Measurements from ENCODE around the gene LRRC4C.

LRRC4C gene

GRCh38 chr11:40287916-40288803 lies 1171.3 kb downstream of the LRRC4C start:
- Histone ChIP-seq H3K4me3 (ENCODE audit: severe bottlenecking) (no peak overlapping the region), H3K27me3 (ENCODE audit: insufficient read depth, poor library complexity, severe bottlenecking) (peaks cover 58% of the 10 kb centered on the region), H3K36me3 (ENCODE audit: low read depth) (no peaks in the 10 kb centered on the region), H3K9me3 (ENCODE audit: severe bottlenecking) (no peaks in the 10 kb centered on the region), H3K27ac (ENCODE audit: poor library complexity, severe bottlenecking) (no peak overlapping the region), H3K4me1 (ENCODE audit: insufficient read depth, poor library complexity, severe bottlenecking) (no peaks in the 10 kb centered on the region)
- ATAC-seq (ENCODE audit: low read depth) (no peak), DNase-seq (ENCODE audit: low spot score) (no peak)
- TF ChIP-seq CTCF (IDR thresholded peaks at IDR 0.05; ENCODE audit: poor library complexity, severe bottlenecking), result no peak

- Histone ChIP-seq H3K27me3 (ENCODE audit: insufficient read depth, poor library complexity, severe bottlenecking) (peaks cover 57% of the 10 kb centered on the region), H3K36me3 (ENCODE audit: low read depth) (no peaks in the 10 kb centered on the region), H3K9me3 (ENCODE audit: severe bottlenecking) (no peaks in the 10 kb centered on the region), H3K4me1 (ENCODE audit: insufficient read depth, poor library complexity, severe bottlenecking) (no peaks in the 10 kb centered on the region), H3K27ac (ENCODE audit: poor library complexity, severe bottlenecking) (no peak overlapping the region), H3K4me3 (ENCODE audit: severe bottlenecking) (no peak overlapping the region)
- ATAC-seq (ENCODE audit: low read depth), result no peak
- no peak for DNase-seq (ENCODE audit: low spot score)
- no peak for TF ChIP-seq CTCF (IDR thresholded peaks at IDR 0.05; ENCODE audit: poor library complexity, severe bottlenecking)
These were observed 1173.3 kb downstream of the LRRC4C start for GRCh38 chr11:40286137-40286536.

GRCh38 chr11:40285558-40285957 lies 1173.9 kb downstream of the LRRC4C start:
- no peak for TF ChIP-seq CTCF (IDR thresholded peaks at IDR 0.05; ENCODE audit: poor library complexity, severe bottlenecking)
- ATAC-seq (ENCODE audit: low read depth) (no peak), DNase-seq (ENCODE audit: low spot score) (no peak)
- no peaks in the 10 kb centered on the region for H3K36me3 ChIP-seq (ENCODE audit: low read depth)
- no peaks in the 10 kb centered on the region for H3K4me1 ChIP-seq (ENCODE audit: insufficient read depth, poor library complexity, severe bottlenecking)
- no peak overlapping the region for H3K27ac ChIP-seq (ENCODE audit: poor library complexity, severe bottlenecking)
- H3K27me3 ChIP-seq (ENCODE audit: insufficient read depth, poor library complexity, severe bottlenecking), result peaks cover 58% of the 10 kb centered on the region
- no peak overlapping the region for H3K4me3 ChIP-seq (ENCODE audit: severe bottlenecking)
- H3K9me3 ChIP-seq (ENCODE audit: severe bottlenecking), result no peaks in the 10 kb centered on the region

- TF ChIP-seq CTCF (IDR thresholded peaks at IDR 0.05; ENCODE audit: poor library complexity, severe bottlenecking), result no peak
- no peak overlapping the region for H3K27ac ChIP-seq (ENCODE audit: poor library complexity, severe bottlenecking)
- DNase-seq (ENCODE audit: low spot score), result no peak
- H3K4me1 ChIP-seq (ENCODE audit: insufficient read depth, poor library complexity, severe bottlenecking), result no peaks in the 10 kb centered on the region
- H3K9me3 ChIP-seq (ENCODE audit: severe bottlenecking), result no peaks in the 10 kb centered on the region
- no peak overlapping the region for H3K4me3 ChIP-seq (ENCODE audit: severe bottlenecking)
- H3K36me3 ChIP-seq (ENCODE audit: low read depth), result no peaks in the 10 kb centered on the region
- no peak; the same call in 2 of the 3 replicates for ATAC-seq (ENCODE audit: low read depth)
- H3K27me3 ChIP-seq (ENCODE audit: insufficient read depth, poor library complexity, severe bottlenecking), result peaks cover 38% of the 10 kb centered on the region
These were observed 1178.3 kb downstream of the LRRC4C start for GRCh38 chr11:40281052-40281580.
